Fibroblast of lung (primary cell): ENCODE measurements around the gene CRYGS. TPM values are rescaled to one million over a fixed set of nuclear protein-coding genes. Genes with fewer than 3 reads are reported as not detected.
"Not testable (repeated sequence)": the region's sequence is repeated elsewhere in the genome, so short reads cannot be mapped to it uniquely, and the experiment has no call there.

Source experiments
- DNase-seq, 2 donors: peaks; one replicate each; pipeline versions ENCODE4 v3.0.0 to v3.0.0-alpha.2; 2010; ENCODE audit warnings: low read depth in 2 of 2
- H2AFZ ChIP-seq: 2 replicates; pipeline ENCODE4 v1.5.1; 2012; ENCODE audit warnings: low read length, control low read depth, inconsistent platforms
- H3K27ac ChIP-seq: 2 replicates; pipeline ENCODE4 v1.5.1; 2011; ENCODE audit warnings: low read length, control low read depth; ENCODE audit not compliant: insufficient read depth
- H3K27me3 ChIP-seq: 2 replicates; pipeline ENCODE4 v1.5.1; 2011; ENCODE audit warnings: mild to moderate bottlenecking, low read length; ENCODE audit not compliant: control insufficient read depth, insufficient read depth
- H3K36me3 ChIP-seq: 2 replicates; pipeline ENCODE4 v1.5.1; 2011; ENCODE audit warnings: low read length; ENCODE audit not compliant: control insufficient read depth, insufficient read depth
- H3K4me1 ChIP-seq: 2 replicates; pipeline ENCODE4 v1.5.1; 2011; ENCODE audit warnings: low read length; ENCODE audit not compliant: control insufficient read depth, insufficient read depth; ENCODE audit errors: extremely low read depth
- H3K4me2 ChIP-seq: 2 replicates; pipeline ENCODE4 v1.5.1; 2011; ENCODE audit warnings: low read length, control low read depth; ENCODE audit not compliant: insufficient read depth; ENCODE audit errors: extremely low read depth
- H3K4me3 ChIP-seq, 4 experiments: fragments of 200-600 bp in 1 of 4; sonication (generic) in 1 of 4; replicated peaks in 1 of 4; 2 replicates each; pipeline ENCODE4 v1.5.1; 2011 to 2016; ENCODE audit warnings: low read length in 4 of 4, low read depth in 3 of 4, mild to moderate bottlenecking in 3 of 4, control low read depth in 2 of 4, inconsistent platforms in 1 of 4, mixed read lengths in 1 of 4; ENCODE audit not compliant: insufficient read depth in 1 of 4; ENCODE audit errors: control extremely low read depth in 1 of 4
- H3K79me2 ChIP-seq: 2 replicates; pipeline ENCODE4 v1.5.1; 2012; ENCODE audit warnings: mild to moderate bottlenecking, low read length, inconsistent platforms; ENCODE audit not compliant: control insufficient read depth, insufficient read depth
- H3K9ac ChIP-seq: 2 replicates; pipeline ENCODE4 v1.5.1; 2011; ENCODE audit warnings: mild to moderate bottlenecking, low read length, control low read depth; ENCODE audit not compliant: insufficient read depth
- H3K9me3 ChIP-seq: 2 replicates; pipeline ENCODE4 v1.5.1; 2012; ENCODE audit warnings: low read depth, low read length; ENCODE audit not compliant: control insufficient read depth, insufficient read depth
- H4K20me1 ChIP-seq: 2 replicates; pipeline ENCODE4 v1.5.1; 2011; ENCODE audit warnings: low read length; ENCODE audit not compliant: control insufficient read depth, insufficient read depth; ENCODE audit errors: extremely low read depth
- CTCF ChIP-seq, 2 donors: IDR thresholded peaks in 1 of 2; conservative IDR thresholded peaks in 1 of 2; 1 replicate in 1 of 2; 2 replicates in 1 of 2; pipeline ENCODE4 v1.5.1; 2011 to 2012; ENCODE audit warnings: low read length in 2 of 2, control low read depth in 1 of 2, inconsistent platforms in 1 of 2, low read depth in 1 of 2, mild to moderate bottlenecking in 1 of 2
- EZH2 ChIP-seq: IDR thresholded peaks from 2 replicates; pipeline ENCODE4 v1.5.1; 2012; ENCODE audit warnings: low read length, control low read depth, mild to moderate bottlenecking; ENCODE audit errors: missing control alignments
- polyA plus RNA-seq, 2 donors: library from polyadenylated mRNA; depleted of rRNA in 1 of 2; stranded (reverse) in 1 of 2; unstranded in 1 of 2; fragments of >200 nt; gene quantifications; 2 replicates each; pipeline ENCODE4 v1.2.1, GENCODE V29; 2011 to 2012; ENCODE audit warnings: missing spikeins in 1 of 2
- total RNA-seq: library from RNA; depleted of rRNA; stranded (reverse); fragments of >200 nt; gene quantifications from 2 replicates; pipeline ENCODE4 v1.2.1, GENCODE V29; 2014

Gene CRYGS
- total and polyA plus RNA-seq, 2 donors (not counting 1 experiment from before 2014, with no cell fraction given) = 0.54 to 0.99 TPM

GRCh38 chr3:186588632-186589031 is 44.5 kb upstream of the CRYGS start:
- Histone ChIP-seq H3K4me3 (no peak overlapping the region), H3K36me3 (peaks cover 4% of the 10 kb centered on the region), H3K27ac (no peak overlapping the region), H3K79me2 (no peaks in the 10 kb centered on the region), H2AFZ (no peak overlapping the region), H3K9me3 (no peaks in the 10 kb centered on the region), H3K27me3 (no peaks in the 10 kb centered on the region), H3K4me1 (no peaks in the 10 kb centered on the region), H4K20me1 (no peaks in the 10 kb centered on the region), H3K4me2 (no peak overlapping the region), H3K9ac (no peak overlapping the region)
- DNase-seq = no peak
- TF ChIP-seq CTCF (conservative IDR thresholded peaks at IDR 0.05 in 1 of 2, IDR thresholded peaks at IDR 0.05 in 1 of 2; ENCODE audit: low read depth in 1 of 2, low read length in 2 of 2) = no peak
- no peak for TF ChIP-seq EZH2

GRCh38 chr3:186587183-186587582 is 43.0 kb upstream of the CRYGS start:
- no peak overlapping the region for H3K4me3 ChIP-seq
- H3K9ac ChIP-seq = no peak overlapping the region
- H3K27ac ChIP-seq = no peak overlapping the region
- no peak overlapping the region for H3K4me2 ChIP-seq
- no peaks in the 10 kb centered on the region for H3K79me2 ChIP-seq
- no peak for TF ChIP-seq CTCF (conservative IDR thresholded peaks at IDR 0.05 in 1 of 2, IDR thresholded peaks at IDR 0.05 in 1 of 2; ENCODE audit: low read depth in 1 of 2, low read length in 2 of 2)
- TF ChIP-seq EZH2 = no peak
- H3K4me1 ChIP-seq = no peaks in the 10 kb centered on the region
- H3K36me3 ChIP-seq = peaks cover 6% of the 10 kb centered on the region
- no peaks in the 10 kb centered on the region for H3K27me3 ChIP-seq
- H3K9me3 ChIP-seq = no peaks in the 10 kb centered on the region
- DNase-seq = no peak
- H4K20me1 ChIP-seq = no peaks in the 10 kb centered on the region
- H2AFZ ChIP-seq = no peak overlapping the region

- not testable (repeated sequence) for H3K4me1 ChIP-seq, H3K79me2 ChIP-seq, H3K36me3 ChIP-seq, H3K9me3 ChIP-seq, DNase-seq, H3K9ac ChIP-seq, H2AFZ ChIP-seq, H3K4me3 ChIP-seq, H3K27ac ChIP-seq, H3K4me2 ChIP-seq, H3K27me3 ChIP-seq, H4K20me1 ChIP-seq
Observed at GRCh38 chr3:186586245-186586644, 42.1 kb upstream of the CRYGS start.
